Tongue (tissue), 2 donors: ENCODE measurements around the gene MSRB1. TPM values are rescaled to one million over a fixed set of nuclear protein-coding genes. Genes with fewer than 3 reads are reported as not detected.
"Not testable (repeated sequence)": the region's sequence is repeated elsewhere in the genome, so short reads cannot be mapped to it uniquely, and the experiment has no call there.

Experiments used
- DNase-seq: peaks from one replicate; pipeline ENCODE4 v3.0.0-alpha.2; 2015
- total RNA-seq: library from RNA; depleted of rRNA; stranded (reverse); fragments of >200 nt; gene quantifications from one replicate; pipeline ENCODE4 v1.2.3, GENCODE V29; 2014

MSRB1 gene
- total RNA-seq, 1 donor from 2014 or later = 9.2 TPM

GRCh38 chr16:1960665-1961630, 17.9 kb upstream of the MSRB1 start:
- DNase-seq = peak; percentile 37

GRCh38 chr16:1959269-1960039, 16.5 kb upstream of the MSRB1 start, which contains the start of gene NDUFB10:
Gene NDUFB10 (plus strand): TSS chr16:1959538. CDS start chr16:1959625, 87 bp downstream.
- peak; percentile 94 for DNase-seq

- DNase-seq = no peak
These were observed 15.8 kb upstream of the MSRB1 start for GRCh38 chr16:1958715-1959268.

- DNase-seq = not testable (repeated sequence)
These were observed 15.1 kb upstream of the MSRB1 start for GRCh38 chr16:1958143-1958491.

- not testable (repeated sequence) for DNase-seq
These were observed 14.6 kb upstream of the MSRB1 start for GRCh38 chr16:1957434-1958142.

- no peak for DNase-seq
These were observed 10.7 kb upstream of the MSRB1 start for GRCh38 chr16:1953734-1954133.

- no peak for DNase-seq
These were observed 7.6 kb upstream of the MSRB1 start for GRCh38 chr16:1950559-1950958.

GRCh38 chr16:1950047-1950446, 7.0 kb upstream of the MSRB1 start:
- peak; percentile 33 for DNase-seq

GRCh38 chr16:1949507-1949906, 6.5 kb upstream of the MSRB1 start:
- DNase-seq = no peak

- DNase-seq = no peak
These were observed 4.3 kb upstream of the MSRB1 start for GRCh38 chr16:1947369-1947670.

- no peak for DNase-seq
These were observed 3.7 kb upstream of the MSRB1 start for GRCh38 chr16:1946495-1947368.

- DNase-seq = no peak
These were observed 2.8 kb upstream of the MSRB1 start for GRCh38 chr16:1945559-1946391.

- DNase-seq = no peak
These were observed 1.7 kb upstream of the MSRB1 start for GRCh38 chr16:1944612-1945199.

- peak; percentile 29 for DNase-seq
These were observed 771 bp downstream of the MSRB1 start for GRCh38 chr16:1942047-1942809.

- no peak for DNase-seq
These were observed 1.6 kb downstream of the MSRB1 start for GRCh38 chr16:1941162-1942046.

GRCh38 chr16:1940273-1941161, 2.5 kb downstream of the MSRB1 start:
- no peak for DNase-seq

GRCh38 chr16:1939833-1940232, 3.2 kb downstream of the MSRB1 start:
- DNase-seq = not testable (repeated sequence)
